HepG2 (cell line): ENCODE results near the gene NRL. TPM values are rescaled to one million over a fixed set of nuclear protein-coding genes. Genes with fewer than 3 reads are reported as not detected.

ENCODE experiments used
- CBX5 ChIP-seq: sonication (generic); formaldehyde crosslinking; IDR thresholded peaks from 2 replicates; pipeline ENCODE4 v1.4.0; 2020; ENCODE audit warnings: missing genetic modification reagents, borderline replicate concordance
- FOXK1 ChIP-seq: sonication (generic); formaldehyde crosslinking; IDR thresholded peaks from 2 replicates; pipeline ENCODE4 v1.4.0; 2020; ENCODE audit warnings: low read depth, missing genetic modification reagents, borderline replicate concordance
- RBM22 ChIP-seq: fragments of 200-400 bp; formaldehyde crosslinking; optimal IDR thresholded peaks from 2 replicates; pipeline ENCODE3; 2017; ENCODE audit warnings: mild to moderate bottlenecking, low read length, moderate library complexity
- REPIN1 ChIP-seq: sonication (generic); formaldehyde crosslinking; IDR thresholded peaks from 2 replicates; pipeline ENCODE4 v1.8.0; 2022; ENCODE audit warnings: missing genetic modification reagents, low read depth, mild to moderate bottlenecking, borderline replicate concordance
- SALL1 ChIP-seq: sonication (generic); formaldehyde crosslinking; IDR thresholded peaks from 2 replicates; pipeline ENCODE4 v1.8.0; 2022; ENCODE audit warnings: mild to moderate bottlenecking, missing genetic modification reagents
- SMAD1 ChIP-seq: sonication (generic); formaldehyde crosslinking; IDR thresholded peaks from 2 replicates; pipeline ENCODE4 v1.4.0; 2020; ENCODE audit warnings: missing genetic modification reagents, low read depth, mild to moderate bottlenecking, borderline replicate concordance
- ZNF230 ChIP-seq: sonication (generic); formaldehyde crosslinking; IDR thresholded peaks from 2 replicates; pipeline ENCODE4 v1.4.0; 2020; ENCODE audit warnings: mild to moderate bottlenecking, missing genetic modification reagents
- ZNF235 ChIP-seq: sonication (generic); formaldehyde crosslinking; IDR thresholded peaks from 2 replicates; pipeline ENCODE4 v1.8.1; 2023; ENCODE audit warnings: mild to moderate bottlenecking, missing genetic modification reagents, borderline replicate concordance
- ZNF331 ChIP-seq: sonication (generic); formaldehyde crosslinking; IDR thresholded peaks from 2 replicates; pipeline ENCODE4 v1.4.0; 2020; ENCODE audit warnings: missing genetic modification reagents
- ZNF598 ChIP-seq: sonication (generic); formaldehyde crosslinking; IDR thresholded peaks from 2 replicates; pipeline ENCODE4 v1.5.1; 2020; ENCODE audit warnings: mild to moderate bottlenecking, missing genetic modification reagents, borderline replicate concordance
- ZNF678 ChIP-seq: sonication (generic); formaldehyde crosslinking; IDR thresholded peaks from 2 replicates; pipeline ENCODE4 v1.4.0; 2020; ENCODE audit warnings: mild to moderate bottlenecking, missing genetic modification reagents
- polyA plus RNA-seq, 8 experiments: library from polyadenylated mRNA; depleted of rRNA in 3 of 8; stranded (reverse) in 7 of 8; unstranded in 1 of 8; fragments of >200 nt; fragmentation: Illumina TruSeq in 4 of 8; extraction: Trizol in 4 of 8; gene quantifications; 2 replicates each; pipeline versions ENCODE4 v1.2.1 to v1.2.3, GENCODE V29; 2011 to 2016; ENCODE audit warnings: low read depth in 4 of 8, missing spikeins in 1 of 8, mixed read lengths in 1 of 8; ENCODE audit not compliant: insufficient read depth in 1 of 8
- total RNA-seq, 5 experiments: library from RNA; depleted of rRNA; stranded (reverse); fragments of >200 nt; fragmentation: Illumina TruSeq; extraction: Trizol; gene quantifications; 2 replicates each; pipeline ENCODE4 v1.2.3, GENCODE V29; 2016; ENCODE audit warnings: low read depth in 1 of 5
- TF ChIP-seq, protein P1 (sequence below): sonication (generic); formaldehyde crosslinking; IDR thresholded peaks from 2 replicates; pipeline ENCODE4 v1.4.0; 2020; ENCODE audit warnings: low read depth, missing genetic modification reagents
- TF ChIP-seq, protein P2 (sequence below): sonication (generic); formaldehyde crosslinking; IDR thresholded peaks from 2 replicates; pipeline ENCODE4 v1.8.1; 2022; ENCODE audit warnings: mild to moderate bottlenecking, missing genetic modification reagents
- TF ChIP-seq, protein P3 (sequence below): sonication (generic); formaldehyde crosslinking; IDR thresholded peaks from 2 replicates; pipeline ENCODE4 v1.4.0; 2020; ENCODE audit warnings: missing genetic modification reagents

Gene NRL
- total and polyA plus RNA-seq, 2 of the 13 experiments (the other 11 are each of a cell fraction or from before 2014, with no cell fraction given): 2.5 to 4.7 TPM

DNA sequence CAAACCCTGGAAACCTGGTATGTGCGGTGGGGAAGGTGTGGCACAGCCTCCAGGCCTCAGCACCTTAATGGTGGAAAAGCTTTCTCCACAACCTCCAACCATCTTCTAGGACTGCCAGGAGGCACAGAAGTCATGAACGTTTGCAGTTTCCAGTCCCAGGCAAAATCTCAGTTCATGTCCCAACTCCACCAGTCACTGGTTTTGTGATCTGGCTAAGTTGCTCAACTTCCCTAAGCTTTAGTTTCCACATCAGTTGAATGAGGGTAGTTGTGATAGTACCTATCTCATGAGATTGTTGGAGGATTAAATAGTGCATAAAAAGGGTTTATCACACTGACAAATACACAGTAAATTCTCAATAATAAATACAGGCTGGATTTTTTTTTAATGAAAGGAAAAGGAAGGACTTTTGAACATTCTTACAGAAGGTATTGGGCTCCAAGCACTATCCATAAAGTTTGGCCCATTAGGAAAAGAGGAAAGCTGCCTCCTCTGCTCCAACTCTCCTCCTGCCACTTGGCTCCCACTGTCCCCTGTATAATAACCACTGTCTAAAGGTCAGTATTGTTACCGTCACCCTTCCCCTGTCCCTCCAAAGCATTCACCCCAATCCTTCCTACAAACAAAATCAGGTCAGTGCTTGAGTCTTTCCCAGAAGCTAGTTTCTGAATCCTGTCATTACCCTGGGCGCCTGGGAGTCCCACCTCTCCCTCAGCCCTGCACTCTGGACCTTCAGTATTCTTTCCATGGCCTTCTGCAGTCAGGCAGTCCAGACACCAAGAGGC lies 14.4 kb downstream of the NRL start (continued):
- 0 out of 2 replicates have a peak, but pooled peaks have one; percentile 9 for TF ChIP-seq REPIN1 (CRISPR knock-in tag)
- 0 out of 2 replicates have a peak, but pooled peaks have one; percentile 7 for TF ChIP-seq ZNF235
- peak; percentile 91 for TF ChIP-seq RBM22
- 0 out of 2 replicates have a peak, but pooled peaks have one; percentile 12 for TF ChIP-seq FOXK1 (CRISPR knock-in tag)
- 0 out of 2 replicates have a peak, but pooled peaks have one; percentile 33 for TF ChIP-seq ZNF331 (CRISPR knock-in tag)
- peak; percentile 4; the same call in 1 of the 2 replicates for TF ChIP-seq ZNF598 (CRISPR knock-in tag)
- 0 out of 2 replicates have a peak, but pooled peaks have one; percentile 7 for TF ChIP-seq SMAD1 (CRISPR knock-in tag)
- TF ChIP-seq ZNF678 (CRISPR knock-in tag): 0 out of 2 replicates have a peak, but pooled peaks have one; percentile 26
- TF ChIP-seq, protein P1, sequence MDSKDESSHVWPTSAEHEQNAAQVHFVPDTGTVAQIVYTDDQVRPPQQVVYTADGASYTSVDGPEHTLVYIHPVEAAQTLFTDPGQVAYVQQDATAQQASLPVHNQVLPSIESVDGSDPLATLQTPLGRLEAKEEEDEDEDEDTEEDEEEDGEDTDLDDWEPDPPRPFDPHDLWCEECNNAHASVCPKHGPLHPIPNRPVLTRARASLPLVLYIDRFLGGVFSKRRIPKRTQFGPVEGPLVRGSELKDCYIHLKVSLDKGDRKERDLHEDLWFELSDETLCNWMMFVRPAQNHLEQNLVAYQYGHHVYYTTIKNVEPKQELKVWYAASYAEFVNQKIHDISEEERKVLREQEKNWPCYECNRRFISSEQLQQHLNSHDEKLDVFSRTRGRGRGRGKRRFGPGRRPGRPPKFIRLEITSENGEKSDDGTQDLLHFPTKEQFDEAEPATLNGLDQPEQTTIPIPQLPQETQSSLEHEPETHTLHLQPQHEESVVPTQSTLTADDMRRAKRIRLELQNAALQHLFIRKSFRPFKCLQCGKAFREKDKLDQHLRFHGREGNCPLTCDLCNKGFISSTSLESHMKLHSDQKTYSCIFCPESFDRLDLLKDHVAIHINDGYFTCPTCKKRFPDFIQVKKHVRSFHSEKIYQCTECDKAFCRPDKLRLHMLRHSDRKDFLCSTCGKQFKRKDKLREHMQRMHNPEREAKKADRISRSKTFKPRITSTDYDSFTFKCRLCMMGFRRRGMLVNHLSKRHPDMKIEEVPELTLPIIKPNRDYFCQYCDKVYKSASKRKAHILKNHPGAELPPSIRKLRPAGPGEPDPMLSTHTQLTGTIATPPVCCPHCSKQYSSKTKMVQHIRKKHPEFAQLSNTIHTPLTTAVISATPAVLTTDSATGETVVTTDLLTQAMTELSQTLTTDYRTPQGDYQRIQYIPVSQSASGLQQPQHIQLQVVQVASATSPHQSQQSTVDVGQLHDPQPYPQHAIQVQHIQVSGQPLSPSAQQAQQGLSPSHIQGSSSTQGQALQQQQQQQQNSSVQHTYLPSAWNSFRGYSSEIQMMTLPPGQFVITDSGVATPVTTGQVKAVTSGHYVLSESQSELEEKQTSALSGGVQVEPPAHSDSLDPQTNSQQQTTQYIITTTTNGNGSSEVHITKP (CRISPR knock-in tag): no peak
- TF ChIP-seq CBX5 (CRISPR knock-in tag): 0 out of 2 replicates have a peak, but pooled peaks have one; percentile 17
- TF ChIP-seq SALL1: peak; percentile 47; the same call in 1 of the 2 replicates
- TF ChIP-seq, protein P2, sequence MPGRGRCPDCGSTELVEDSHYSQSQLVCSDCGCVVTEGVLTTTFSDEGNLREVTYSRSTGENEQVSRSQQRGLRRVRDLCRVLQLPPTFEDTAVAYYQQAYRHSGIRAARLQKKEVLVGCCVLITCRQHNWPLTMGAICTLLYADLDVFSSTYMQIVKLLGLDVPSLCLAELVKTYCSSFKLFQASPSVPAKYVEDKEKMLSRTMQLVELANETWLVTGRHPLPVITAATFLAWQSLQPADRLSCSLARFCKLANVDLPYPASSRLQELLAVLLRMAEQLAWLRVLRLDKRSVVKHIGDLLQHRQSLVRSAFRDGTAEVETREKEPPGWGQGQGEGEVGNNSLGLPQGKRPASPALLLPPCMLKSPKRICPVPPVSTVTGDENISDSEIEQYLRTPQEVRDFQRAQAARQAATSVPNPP: 0 out of 2 replicates have a peak, but pooled peaks have one; percentile 9
- 0 out of 2 replicates have a peak, but pooled peaks have one; percentile 70 for TF ChIP-seq ZNF230 (CRISPR knock-in tag)
- TF ChIP-seq, protein P3, sequence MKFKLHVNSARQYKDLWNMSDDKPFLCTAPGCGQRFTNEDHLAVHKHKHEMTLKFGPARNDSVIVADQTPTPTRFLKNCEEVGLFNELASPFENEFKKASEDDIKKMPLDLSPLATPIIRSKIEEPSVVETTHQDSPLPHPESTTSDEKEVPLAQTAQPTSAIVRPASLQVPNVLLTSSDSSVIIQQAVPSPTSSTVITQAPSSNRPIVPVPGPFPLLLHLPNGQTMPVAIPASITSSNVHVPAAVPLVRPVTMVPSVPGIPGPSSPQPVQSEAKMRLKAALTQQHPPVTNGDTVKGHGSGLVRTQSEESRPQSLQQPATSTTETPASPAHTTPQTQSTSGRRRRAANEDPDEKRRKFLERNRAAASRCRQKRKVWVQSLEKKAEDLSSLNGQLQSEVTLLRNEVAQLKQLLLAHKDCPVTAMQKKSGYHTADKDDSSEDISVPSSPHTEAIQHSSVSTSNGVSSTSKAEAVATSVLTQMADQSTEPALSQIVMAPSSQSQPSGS (CRISPR knock-in tag): peak; percentile 30; the same call in 1 of the 2 replicates
- TF ChIP-seq, all 625 proteins: peak for 32
